Loucy (cell line): ENCODE measurements around the gene STARD10.

Experiments
- H2AFZ ChIP-seq: fragments of 200-600 bp; sonication (generic); 2 replicates; pipeline ENCODE4 v1.6.0; 2016; ENCODE audit warnings: antibody characterized with exemption, mild to moderate bottlenecking, low read length, moderate library complexity
- H3F3A ChIP-seq: fragments of 200-600 bp; 2 replicates; pipeline ENCODE4 v1.6.0; 2016; ENCODE audit warnings: antibody characterized with exemption, low read depth, mild to moderate bottlenecking
- H3K27me3 ChIP-seq: fragments of 200-600 bp; sonication (generic); 2 replicates; pipeline ENCODE4 v1.6.1; 2014; ENCODE audit warnings: low read length, mild to moderate bottlenecking; ENCODE audit not compliant: insufficient read depth, poor library complexity, severe bottlenecking
- H3K36me3 ChIP-seq: fragments of 200-600 bp; sonication (generic); 2 replicates; pipeline ENCODE4 v1.6.1; 2016; ENCODE audit warnings: low read length; ENCODE audit not compliant: insufficient read depth
- H3K4me1 ChIP-seq: fragments of 200-600 bp; sonication (generic); 2 replicates; pipeline ENCODE4 v1.5.1; 2014; ENCODE audit warnings: low read length, mild to moderate bottlenecking; ENCODE audit not compliant: insufficient read depth, poor library complexity, severe bottlenecking
- H3K4me2 ChIP-seq: fragments of 200-600 bp; sonication (generic); 2 replicates; pipeline ENCODE4 v1.6.0; 2014; ENCODE audit warnings: antibody characterized with exemption, low read length, low read depth, mild to moderate bottlenecking; ENCODE audit not compliant: poor library complexity, severe bottlenecking
- H3K4me3 ChIP-seq: fragments of 200-600 bp; sonication (generic); 2 replicates; pipeline ENCODE4 v1.5.1; 2014; ENCODE audit warnings: low read length, mild to moderate bottlenecking, mixed read lengths; ENCODE audit not compliant: poor library complexity, severe bottlenecking
- H3K79me2 ChIP-seq: fragments of 200-600 bp; sonication (generic); 2 replicates; pipeline ENCODE4 v1.6.1; 2014; ENCODE audit warnings: low read length; ENCODE audit not compliant: insufficient read depth
- H3K9ac ChIP-seq: fragments of 200-600 bp; sonication (generic); 2 replicates; pipeline ENCODE4 v1.6.0; 2014; ENCODE audit warnings: mild to moderate bottlenecking, low read depth, low read length, moderate library complexity; ENCODE audit not compliant: poor library complexity, severe bottlenecking
- H3K9me2 ChIP-seq: fragments of 200-600 bp; sonication (generic); replicated peaks from 2 replicates; pipeline ENCODE4 v1.6.1; 2016; ENCODE audit warnings: low read depth, low read length, mixed read lengths
- H3K9me3 ChIP-seq: fragments of 200-600 bp; sonication (generic); 2 replicates; pipeline ENCODE4 v1.6.1; 2014; ENCODE audit warnings: mild to moderate bottlenecking, antibody characterized with exemption, low read length, low read depth; ENCODE audit not compliant: insufficient read depth
- H4K20me1 ChIP-seq: fragments of 200-600 bp; sonication (generic); 2 replicates; pipeline ENCODE4 v1.6.0; 2014; ENCODE audit warnings: antibody characterized with exemption, low read length, mild to moderate bottlenecking; ENCODE audit not compliant: insufficient read depth, poor library complexity, severe bottlenecking
- CTCF ChIP-seq: fragments of 200-600 bp; sonication (generic); conservative IDR thresholded peaks from 2 replicates; pipeline ENCODE4 v1.5.1; 2014; ENCODE audit warnings: mild to moderate bottlenecking, antibody characterized with exemption, low read length
- EZH2phosphoT487 ChIP-seq: fragments of 200-600 bp; IDR thresholded peaks from 2 replicates; pipeline ENCODE4 v1.6.1; 2018; ENCODE audit warnings: antibody characterized with exemption, mild to moderate bottlenecking, moderate library complexity, borderline replicate concordance

Gene STARD10

GRCh38 chr11:72814286-72815109 lies 20.7 kb upstream of the STARD10 start, which contains the start of gene ATG16L2:
ATG16L2 (plus strand) TSS chr11:72814411; CDS start chr11:72814446, 35 bp downstream.
- Histone ChIP-seq H3K4me1 (peaks cover 33% of the 10 kb centered on the region), H3K9ac (peak within 1 kb of the TSS; percentile 94), H3K9me3 (no peaks in the 10 kb centered on the region), H2AFZ (peak within 1 kb of the TSS; percentile 79), H3K36me3 (peaks cover 16% of the 10 kb centered on the region; the same call in 1 of the 2 replicates), H3K9me2 (no peaks in the 10 kb centered on the region), H3F3A (no peaks in the 10 kb centered on the region), H3K4me3 (peak within 1 kb of the TSS; percentile 96), H3K27me3 (no peaks in the 10 kb centered on the region), H3K4me2 (peak within 1 kb of the TSS; percentile 82), H4K20me1 (peaks cover 11% of the 10 kb centered on the region), H3K79me2 (peaks cover 76% of the 10 kb centered on the region)
- TF ChIP-seq EZH2phosphoT487 = no peak
- no peak; the same call in 1 of the 2 replicates for TF ChIP-seq CTCF

DNA sequence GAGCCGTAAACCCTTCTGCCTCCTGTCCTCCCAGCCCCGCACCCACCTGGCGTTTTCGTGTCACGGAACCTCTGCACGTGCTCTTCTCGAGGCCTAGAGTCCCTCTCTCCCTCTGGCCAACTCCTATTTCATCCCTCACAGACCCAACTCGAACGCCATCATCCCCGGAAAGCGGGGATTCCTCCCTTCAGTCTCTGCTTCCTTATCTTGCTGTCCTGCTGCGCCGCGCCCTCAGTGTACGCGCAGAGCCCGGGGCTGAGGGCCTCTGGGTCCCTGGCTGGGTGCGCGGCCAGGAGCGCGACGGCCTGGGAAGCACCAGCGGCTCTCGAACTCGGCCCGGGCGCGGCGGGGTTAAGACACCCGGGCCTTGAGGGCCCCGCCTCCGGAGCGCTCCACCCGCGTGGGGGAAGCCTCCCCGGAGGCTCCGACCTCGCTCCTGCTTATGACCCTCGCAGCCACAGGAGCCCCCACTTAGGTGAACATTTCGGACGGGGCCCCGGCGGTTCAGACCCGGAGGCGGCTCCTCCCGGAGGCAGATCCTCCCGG lies 20.0 kb upstream of the STARD10 start:
- no peak for TF ChIP-seq EZH2phosphoT487
- peaks cover 33% of the 10 kb centered on the region for H3K4me1 ChIP-seq
- no peaks in the 10 kb centered on the region for H3F3A ChIP-seq
- H3K9me3 ChIP-seq = no peaks in the 10 kb centered on the region
- no peaks in the 10 kb centered on the region for H3K9me2 ChIP-seq
- H3K4me3 ChIP-seq = peak overlapping the region; percentile 96
- H3K27me3 ChIP-seq = no peaks in the 10 kb centered on the region
- peaks cover 11% of the 10 kb centered on the region for H4K20me1 ChIP-seq
- H3K79me2 ChIP-seq = peaks cover 73% of the 10 kb centered on the region
- H3K4me2 ChIP-seq = peak overlapping the region; percentile 82
- H2AFZ ChIP-seq = peak overlapping the region; percentile 79
- H3K9ac ChIP-seq = peak overlapping the region; percentile 94
- H3K36me3 ChIP-seq = peaks cover 11% of the 10 kb centered on the region; the same call in 1 of the 2 replicates

DNA sequence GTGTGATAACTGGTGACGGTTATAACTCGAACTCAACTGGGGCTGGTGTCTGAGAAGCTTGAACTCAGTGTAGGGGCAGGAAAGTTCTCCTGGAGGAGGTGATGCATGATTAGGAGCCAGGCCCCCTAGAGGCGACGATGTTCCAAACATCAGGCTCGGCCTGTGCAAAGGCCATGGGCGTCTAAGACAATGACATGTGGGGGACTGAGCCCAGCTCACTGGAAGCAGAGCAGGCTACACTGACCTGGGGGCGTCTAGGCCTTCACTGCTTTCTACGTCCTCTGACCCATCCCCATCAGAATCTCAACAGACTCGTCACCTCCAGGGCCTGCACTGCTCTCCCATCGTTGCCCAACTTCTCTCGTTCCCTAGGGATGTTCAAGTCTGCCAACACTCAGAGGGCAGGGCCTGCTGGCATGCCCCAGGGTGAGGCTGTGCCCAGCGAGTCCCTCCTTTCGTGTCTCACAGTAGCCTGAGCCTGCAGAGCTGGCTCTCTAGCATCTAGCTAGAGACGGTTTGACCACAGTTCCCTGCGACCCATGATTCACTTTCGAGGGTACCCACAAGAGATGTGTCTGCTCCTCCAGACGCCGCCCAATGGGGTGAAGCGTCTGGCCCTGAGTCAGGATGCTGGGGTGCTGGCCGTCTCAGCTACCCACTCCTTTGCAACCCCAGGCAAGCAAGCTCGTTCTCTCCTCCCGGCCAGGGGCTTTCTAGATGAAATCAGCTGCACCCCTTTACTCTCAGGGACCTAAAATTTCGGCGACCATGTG lies 19.3 kb upstream of the STARD10 start:
- TF ChIP-seq CTCF (peak; percentile 77), EZH2phosphoT487 (no peak)
- Histone ChIP-seq H3K36me3 (peaks cover 4% of the 10 kb centered on the region; the same call in 1 of the 2 replicates), H3K9me3 (no peaks in the 10 kb centered on the region), H3K9ac (peak overlapping the region; percentile 94), H4K20me1 (peaks cover 8% of the 10 kb centered on the region), H3K79me2 (peaks cover 67% of the 10 kb centered on the region), H3K4me2 (peak overlapping the region; percentile 82), H3K27me3 (no peaks in the 10 kb centered on the region), H3F3A (no peaks in the 10 kb centered on the region), H2AFZ (peak overlapping the region; percentile 79; the same call in 1 of the 2 replicates), H3K9me2 (no peaks in the 10 kb centered on the region), H3K4me1 (peaks cover 30% of the 10 kb centered on the region), H3K4me3 (peak overlapping the region; percentile 96)
